Left ventricle myocardium inferior (tissue), 1 donor: ENCODE measurements around the gene ACTL10. TPM values are rescaled to one million over a fixed set of nuclear protein-coding genes. Genes with fewer than 3 reads are reported as not detected.

Source experiments
- DNase-seq: peaks from one replicate; pipeline ENCODE4 v3.0.0-alpha.2; 2020
- H3K27ac ChIP-seq: fragments of 200-600 bp; replicated peaks from 2 replicates; pipeline ENCODE4 v1.8.0; 2021
- H3K27me3 ChIP-seq: fragments of 200-600 bp; 2 replicates; pipeline ENCODE4 v1.8.0; 2021; ENCODE audit warnings: low read depth
- H3K36me3 ChIP-seq: fragments of 200-600 bp; 2 replicates; pipeline ENCODE4 v1.8.0; 2021
- H3K4me1 ChIP-seq: fragments of 200-600 bp; 2 replicates; pipeline ENCODE4 v1.8.0; 2021
- H3K4me3 ChIP-seq: fragments of 200-600 bp; 2 replicates; pipeline ENCODE4 v1.8.0; 2021; ENCODE audit warnings: mild to moderate bottlenecking, moderate library complexity
- H3K9me3 ChIP-seq: fragments of 200-600 bp; replicated peaks from 2 replicates; pipeline ENCODE4 v1.8.0; 2021
- intact Hi-C: fragments of 100-400 bp; cut with micrococcal nuclease; formaldehyde crosslinking; loops from one replicate; pipeline ENCODE4 v1.11.0; 2022
- total RNA-seq: library from RNA; stranded (reverse); fragmentation: NEBNext Ultra II Directional; extraction: Animal tissue kit (Norgen Biotek cat#: 25700); gene quantifications from one replicate; pipeline ENCODE4 v1.2.1, GENCODE V29; 2021
- TF ChIP-seq, protein P1 (sequence below): fragments of 200-600 bp; IDR thresholded peaks from 2 replicates; pipeline ENCODE4 v1.8.0; 2021; ENCODE audit warnings: antibody characterized with exemption, mild to moderate bottlenecking, borderline replicate concordance
- donor health status: DM: no; HTN: yes; CAD: no; lungs with severe emphysema.

ACTL10 gene
- total RNA-seq, 1 donor from 2014 or later = 0.22 TPM

- H3K27ac ChIP-seq = no peak overlapping the region
- intact Hi-C loops = no loop called here
- no peak overlapping the region for H3K4me3 ChIP-seq
- TF ChIP-seq, protein P1, sequence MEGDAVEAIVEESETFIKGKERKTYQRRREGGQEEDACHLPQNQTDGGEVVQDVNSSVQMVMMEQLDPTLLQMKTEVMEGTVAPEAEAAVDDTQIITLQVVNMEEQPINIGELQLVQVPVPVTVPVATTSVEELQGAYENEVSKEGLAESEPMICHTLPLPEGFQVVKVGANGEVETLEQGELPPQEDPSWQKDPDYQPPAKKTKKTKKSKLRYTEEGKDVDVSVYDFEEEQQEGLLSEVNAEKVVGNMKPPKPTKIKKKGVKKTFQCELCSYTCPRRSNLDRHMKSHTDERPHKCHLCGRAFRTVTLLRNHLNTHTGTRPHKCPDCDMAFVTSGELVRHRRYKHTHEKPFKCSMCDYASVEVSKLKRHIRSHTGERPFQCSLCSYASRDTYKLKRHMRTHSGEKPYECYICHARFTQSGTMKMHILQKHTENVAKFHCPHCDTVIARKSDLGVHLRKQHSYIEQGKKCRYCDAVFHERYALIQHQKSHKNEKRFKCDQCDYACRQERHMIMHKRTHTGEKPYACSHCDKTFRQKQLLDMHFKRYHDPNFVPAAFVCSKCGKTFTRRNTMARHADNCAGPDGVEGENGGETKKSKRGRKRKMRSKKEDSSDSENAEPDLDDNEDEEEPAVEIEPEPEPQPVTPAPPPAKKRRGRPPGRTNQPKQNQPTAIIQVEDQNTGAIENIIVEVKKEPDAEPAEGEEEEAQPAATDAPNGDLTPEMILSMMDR = no peak
- no peaks in the 10 kb centered on the region for H3K27me3 ChIP-seq
- DNase-seq = no peak
- no peaks in the 10 kb centered on the region for H3K9me3 ChIP-seq
- no peaks in the 10 kb centered on the region for H3K4me1 ChIP-seq
- peaks cover 76% of the 10 kb centered on the region for H3K36me3 ChIP-seq
Measured at GRCh38 chr20:33636776-33637175, 30.0 kb upstream of the ACTL10 start.

GRCh38 chr20:33640287-33640686, 26.5 kb upstream of the ACTL10 start:
- TF ChIP-seq, protein P1 = no peak
- H3K36me3 ChIP-seq = peaks cover 86% of the 10 kb centered on the region
- intact Hi-C loops = loop anchor here (10.0 kb wide), 1 partner anchor 175 kb away; no protein-coding TSS in a partner anchor

DNA sequence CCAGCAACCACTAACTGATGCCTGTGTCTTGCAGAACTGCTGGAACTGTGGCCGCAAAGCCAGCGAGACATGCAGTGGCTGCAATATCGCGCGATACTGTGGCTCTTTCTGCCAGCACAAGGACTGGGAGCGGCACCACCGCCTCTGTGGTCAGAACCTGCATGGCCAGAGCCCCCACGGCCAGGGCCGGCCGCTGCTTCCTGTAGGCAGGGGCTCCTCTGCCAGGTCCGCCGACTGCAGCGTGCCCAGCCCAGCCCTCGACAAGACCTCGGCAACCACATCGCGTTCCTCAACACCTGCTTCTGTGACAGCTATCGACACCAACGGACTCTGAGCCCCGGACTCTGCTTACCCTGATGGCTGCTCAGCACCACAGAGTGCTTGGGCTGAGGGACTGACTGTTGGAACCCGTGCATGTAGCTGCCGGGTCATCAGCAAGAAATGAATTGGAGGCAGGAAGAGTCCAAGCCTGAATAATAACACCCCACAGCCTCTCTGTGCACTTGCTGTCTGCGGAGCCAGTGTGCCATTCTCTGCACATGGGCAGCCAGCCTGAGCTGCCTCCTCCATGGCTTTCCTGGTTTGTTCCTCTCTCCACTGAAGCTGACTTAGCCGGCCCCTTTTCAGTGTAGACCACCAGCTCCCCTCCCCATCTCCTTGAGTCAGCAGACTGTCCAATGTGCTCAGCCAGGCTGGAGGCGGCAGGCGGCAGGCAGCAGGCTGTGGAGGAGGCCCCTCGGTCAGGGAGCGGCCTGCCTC, 22.3 kb upstream of the ACTL10 start:
- no peaks in the 10 kb centered on the region for H3K9me3 ChIP-seq
- peaks cover 63% of the 10 kb centered on the region for H3K36me3 ChIP-seq
- H3K27me3 ChIP-seq = no peaks in the 10 kb centered on the region
- DNase-seq = no peak
- intact Hi-C loops = loop anchor here (10.0 kb wide), 1 partner anchor 180 kb away; no protein-coding TSS in a partner anchor
- TF ChIP-seq, protein P1 = no peak
- no peak overlapping the region for H3K4me3 ChIP-seq
- no peak overlapping the region for H3K27ac ChIP-seq
- peaks cover 30% of the 10 kb centered on the region for H3K4me1 ChIP-seq

More at GRCh38 chr20:33640287-33640686, 26.5 kb upstream of the ACTL10 start:
- H3K4me3 ChIP-seq = no peak overlapping the region
- H3K9me3 ChIP-seq = no peaks in the 10 kb centered on the region
- no peak for DNase-seq
- no peak overlapping the region for H3K27ac ChIP-seq
- H3K27me3 ChIP-seq = no peaks in the 10 kb centered on the region
- H3K4me1 ChIP-seq = no peaks in the 10 kb centered on the region

GRCh38 chr20:33645072-33645358, 21.7 kb upstream of the ACTL10 start:
- Histone ChIP-seq H3K27me3 (no peaks in the 10 kb centered on the region), H3K9me3 (no peaks in the 10 kb centered on the region), H3K4me1 (peaks cover 32% of the 10 kb centered on the region), H3K4me3 (no peak overlapping the region), H3K36me3 (peaks cover 58% of the 10 kb centered on the region), H3K27ac (no peak overlapping the region)
- intact Hi-C loops = loop anchor here (10.0 kb wide), 1 partner anchor 180 kb away; no protein-coding TSS in a partner anchor
- no peak for DNase-seq
- TF ChIP-seq, protein P1 = no peak

DNA sequence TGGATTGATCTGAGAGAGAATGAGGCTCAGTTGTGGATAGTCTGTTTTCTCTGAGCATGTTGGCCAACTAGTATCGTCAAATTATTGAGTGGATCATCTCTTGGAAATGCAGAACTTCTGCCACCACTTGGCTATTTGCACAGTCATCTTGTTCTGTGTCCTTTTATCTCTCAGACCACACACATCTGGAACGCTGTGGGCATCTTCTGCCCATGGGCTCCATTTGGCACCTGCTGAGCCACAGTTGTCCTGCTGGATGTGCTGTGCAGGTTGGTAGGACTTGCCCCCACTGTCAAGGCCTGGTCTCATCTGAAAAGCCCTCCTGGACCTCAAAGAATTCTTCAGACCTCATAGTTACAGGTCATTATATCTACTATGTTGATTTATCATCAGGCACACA, 21.3 kb upstream of the ACTL10 start:
- H3K27me3 ChIP-seq = no peaks in the 10 kb centered on the region
- TF ChIP-seq, protein P1 = no peak
- no peaks in the 10 kb centered on the region for H3K9me3 ChIP-seq
- intact Hi-C loops = loop anchor here (10.0 kb wide), 1 partner anchor 181 kb away; no protein-coding TSS in a partner anchor
- H3K4me1 ChIP-seq = peaks cover 32% of the 10 kb centered on the region
- peaks cover 54% of the 10 kb centered on the region for H3K36me3 ChIP-seq
- H3K27ac ChIP-seq = no peak overlapping the region
- DNase-seq = no peak
- H3K4me3 ChIP-seq = no peak overlapping the region
